Sigmoid colon (tissue), 7 donors: ENCODE data around the gene SULT2A1. TPM values are rescaled to one million over a fixed set of nuclear protein-coding genes. Genes with fewer than 3 reads are reported as not detected.

Experiments used
- DNase-seq: peaks from one replicate; pipeline ENCODE4 v3.0.0-alpha.2; 2019
- H3K27ac ChIP-seq, 4 donors: fragments of 200-600 bp; sonication (generic); one replicate each; pipeline ENCODE4 v1.5.1; 2016 to 2019; ENCODE audit warnings: mild to moderate bottlenecking in 1 of 4
- H3K27me3 ChIP-seq, 3 donors: fragments of 200-600 bp; sonication (generic); one replicate each; pipeline ENCODE4 v1.5.1; 2019; ENCODE audit warnings: mild to moderate bottlenecking in 1 of 3
- H3K36me3 ChIP-seq, 4 donors: fragments of 200-600 bp; sonication (generic); one replicate each; pipeline ENCODE4 v1.5.1; 2016 to 2019
- H3K4me1 ChIP-seq, 4 donors: fragments of 200-600 bp; sonication (generic); one replicate each; pipeline ENCODE4 v1.5.1; 2017 to 2019
- H3K4me3 ChIP-seq, 4 donors: fragments of 200-600 bp; sonication (generic); one replicate each; pipeline ENCODE4 v1.5.1; 2017 to 2019; ENCODE audit warnings: mild to moderate bottlenecking in 2 of 4, moderate library complexity in 1 of 4
- H3K9me3 ChIP-seq, 4 donors: fragments of 200-600 bp in 3 of 4; sonication (generic) in 3 of 4; one replicate each; pipeline versions ENCODE4 v1.5.1 to v1.6.1; 2013 to 2019
- EP300 ChIP-seq, 4 donors: sonication (generic); formaldehyde crosslinking; IDR thresholded peaks; one replicate each; pipeline ENCODE4 v1.6.1; 2017; ENCODE audit warnings: antibody characterized with exemption in 4 of 4
- POLR2A ChIP-seq, 2 donors: fragments of 450-650 bp; IDR thresholded peaks; one replicate each; pipeline ENCODE4 v1.6.1; 2016; ENCODE audit warnings: antibody characterized with exemption in 2 of 2, mild to moderate bottlenecking in 2 of 2, moderate library complexity in 2 of 2
- POLR2AphosphoS5 ChIP-seq, 4 donors: sonication (generic); formaldehyde crosslinking; IDR thresholded peaks; one replicate each; pipeline ENCODE4 v1.6.1; 2017; ENCODE audit warnings: antibody characterized with exemption in 4 of 4
- WGBS, 2 donors: extraction: QIAGEN DNeasy Blood & Tissue Kit; methylation state at CpG; one replicate each; pipeline ENCODE4 v1.1.7; 2013; 5-methylcytosine and 5-hydroxymethylcytosine counted together
- intact Hi-C: fragments of 100-400 bp; cut with DNase I; formaldehyde crosslinking; loops from one replicate; pipeline ENCODE4 v1.15.1; 2023
- polyA plus RNA-seq, 3 donors: library from polyadenylated mRNA; stranded (reverse); fragments of 200-250 nt; gene quantifications; one replicate each; pipeline ENCODE4 v1.2.3, GENCODE V29; 2013
- total RNA-seq, 4 donors: library from RNA; depleted of rRNA; stranded (reverse); fragments of >200 nt; gene quantifications; one replicate each; pipeline ENCODE4 v1.1.0, GENCODE V29; 2016
- TF ChIP-seq, protein P1 (sequence below), 4 experiments: fragments of 450-650 bp in 3 of 4; fragments of 200-600 bp in 1 of 4; IDR thresholded peaks; one replicate each; pipeline ENCODE4 v1.5.1; 2016 to 2019; ENCODE audit warnings: antibody characterized with exemption in 4 of 4, mild to moderate bottlenecking in 3 of 4, moderate library complexity in 2 of 4
- donor health status: healthy with polysubstance abuse.
- donor health status: Bipolar disorder and iron deficiency.
- donor health status: healthy.

Gene SULT2A1
- total and polyA plus RNA-seq, 7 donors, result 0.07 to 0.23 TPM; not detected in 5

DNA sequence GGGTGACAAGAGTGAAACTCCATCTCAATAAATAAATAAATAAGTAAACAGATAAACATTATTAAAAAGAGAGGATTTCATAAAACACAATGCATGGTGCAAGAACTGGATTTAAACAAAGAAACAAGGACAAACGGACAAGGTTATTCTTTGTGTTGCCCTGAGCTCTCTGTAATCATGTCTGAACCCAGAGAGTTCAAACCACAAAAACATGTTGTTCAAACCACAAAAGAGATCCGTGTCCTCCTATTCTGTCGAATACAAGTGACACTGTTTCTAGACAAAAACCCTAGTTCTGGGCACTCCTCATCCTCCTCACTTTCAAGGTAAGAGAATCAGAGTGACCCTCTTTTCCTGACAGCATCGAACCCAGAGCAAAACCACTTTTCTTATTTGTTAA lies 31.7 kb downstream of the SULT2A1 start:
- Histone ChIP-seq H3K27me3 (peaks cover 10 to 57% (median 10%) of the 10 kb centered on the region in 3 donors), H3K9me3 (no peaks in the 10 kb centered on the region), H3K4me3 (no peak overlapping the region), H3K27ac (no peak overlapping the region), H3K4me1 (peaks cover 0 to 4% (median 0%) of the 10 kb centered on the region in 4 donors), H3K36me3 (no peaks in the 10 kb centered on the region)
- 50 to 64% methylated on average over 4 of the region's 4 CpGs for WGBS, 2 donors
- intact Hi-C loops, result no loop called here
- TF ChIP-seq POLR2AphosphoS5 (IDR thresholded peaks at IDR 0.05) (no peak), POLR2A (IDR thresholded peaks at IDR 0.05) (no peak), EP300 (IDR thresholded peaks at IDR 0.05) (no peak)
- TF ChIP-seq, protein P1, sequence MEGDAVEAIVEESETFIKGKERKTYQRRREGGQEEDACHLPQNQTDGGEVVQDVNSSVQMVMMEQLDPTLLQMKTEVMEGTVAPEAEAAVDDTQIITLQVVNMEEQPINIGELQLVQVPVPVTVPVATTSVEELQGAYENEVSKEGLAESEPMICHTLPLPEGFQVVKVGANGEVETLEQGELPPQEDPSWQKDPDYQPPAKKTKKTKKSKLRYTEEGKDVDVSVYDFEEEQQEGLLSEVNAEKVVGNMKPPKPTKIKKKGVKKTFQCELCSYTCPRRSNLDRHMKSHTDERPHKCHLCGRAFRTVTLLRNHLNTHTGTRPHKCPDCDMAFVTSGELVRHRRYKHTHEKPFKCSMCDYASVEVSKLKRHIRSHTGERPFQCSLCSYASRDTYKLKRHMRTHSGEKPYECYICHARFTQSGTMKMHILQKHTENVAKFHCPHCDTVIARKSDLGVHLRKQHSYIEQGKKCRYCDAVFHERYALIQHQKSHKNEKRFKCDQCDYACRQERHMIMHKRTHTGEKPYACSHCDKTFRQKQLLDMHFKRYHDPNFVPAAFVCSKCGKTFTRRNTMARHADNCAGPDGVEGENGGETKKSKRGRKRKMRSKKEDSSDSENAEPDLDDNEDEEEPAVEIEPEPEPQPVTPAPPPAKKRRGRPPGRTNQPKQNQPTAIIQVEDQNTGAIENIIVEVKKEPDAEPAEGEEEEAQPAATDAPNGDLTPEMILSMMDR (IDR thresholded peaks at IDR 0.05), result no peak
- DNase-seq, result no peak

DNA sequence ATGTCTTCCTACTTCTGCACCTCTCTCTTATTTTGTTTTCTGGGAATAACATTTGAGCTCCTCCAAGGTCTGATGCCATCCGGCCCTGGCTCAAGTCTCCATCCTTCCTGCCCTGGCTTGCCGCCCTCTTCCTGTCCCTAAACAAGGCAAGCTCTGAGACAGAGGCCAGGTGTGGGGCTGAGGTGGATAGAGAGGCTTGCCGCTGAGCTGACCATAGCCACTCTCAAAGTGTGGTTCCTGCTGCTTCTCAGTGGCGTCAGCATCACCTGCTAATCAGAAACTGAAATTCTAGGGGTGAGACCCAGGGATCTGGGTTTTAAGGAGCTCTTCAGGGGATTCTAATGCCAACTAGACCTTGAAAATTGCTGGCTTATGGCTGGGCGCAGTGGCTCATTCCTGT lies 33.1 kb downstream of the SULT2A1 start:
- Histone ChIP-seq H3K36me3 (no peaks in the 10 kb centered on the region), H3K4me1 (peaks cover 0 to 9% (median 0%) of the 10 kb centered on the region in 4 donors), H3K27ac (no peak overlapping the region), H3K9me3 (no peaks in the 10 kb centered on the region), H3K27me3 (peaks cover 10 to 63% (median 23%) of the 10 kb centered on the region in 3 donors), H3K4me3 (no peak overlapping the region)
- intact Hi-C loops, result no loop called here
- WGBS, 2 donors, result 70 to 73% methylated on average over 5 of the region's 5 CpGs
- TF ChIP-seq, protein P1 (IDR thresholded peaks at IDR 0.05), result no peak
- TF ChIP-seq EP300 (IDR thresholded peaks at IDR 0.05) (no peak), POLR2A (IDR thresholded peaks at IDR 0.05) (no peak), POLR2AphosphoS5 (IDR thresholded peaks at IDR 0.05) (no peak)
- no peak for DNase-seq

DNA sequence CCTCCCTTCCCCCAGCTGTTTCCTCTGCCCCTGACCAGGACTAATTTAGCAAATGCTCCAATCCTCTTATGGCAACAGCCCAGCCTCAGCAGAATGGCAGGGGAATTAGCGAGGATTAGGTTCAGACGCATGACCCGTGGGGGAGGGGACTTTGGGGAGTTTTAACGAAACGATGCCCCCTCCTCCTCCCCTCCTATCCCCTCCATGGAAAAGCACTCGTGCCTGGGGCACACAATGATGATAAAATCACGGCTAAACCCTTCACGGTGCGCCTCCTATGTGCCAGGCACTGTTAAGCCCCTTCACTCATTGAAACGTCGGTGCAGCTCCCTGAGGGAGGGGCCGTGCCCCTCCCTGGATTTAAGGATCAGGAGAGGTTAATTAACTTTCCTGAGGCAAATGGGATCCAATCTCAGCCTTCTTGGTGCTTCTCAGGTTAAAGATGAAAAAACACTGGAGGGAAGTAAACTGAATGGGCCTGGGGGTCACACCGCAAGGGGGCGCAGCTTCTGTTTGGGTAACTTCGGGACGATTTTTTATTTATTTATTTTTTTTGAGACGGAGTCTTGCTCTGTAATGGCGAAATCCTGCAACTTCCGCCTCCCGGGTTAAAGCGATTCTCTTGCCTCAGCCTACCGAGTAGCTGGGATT lies 37.2 kb downstream of the SULT2A1 start:
- intact Hi-C loops, result no loop called here
- WGBS, 2 donors, result 6 to 8% methylated on average over 22 of the region's 22 CpGs
- H3K4me3 ChIP-seq, result no peak overlapping the region
- H3K9me3 ChIP-seq, result no peaks in the 10 kb centered on the region
- TF ChIP-seq POLR2A (IDR thresholded peaks at IDR 0.05) (no peak), EP300 (IDR thresholded peaks at IDR 0.05) (no peak), POLR2AphosphoS5 (IDR thresholded peaks at IDR 0.05) (no peak)
- TF ChIP-seq, protein P1 (IDR thresholded peaks at IDR 0.05), result peak in 2 of 4 experiments; percentile 9 to 18
- peaks cover 0 to 9% (median 0%) of the 10 kb centered on the region in 4 donors for H3K4me1 ChIP-seq
- H3K27ac ChIP-seq, result no peak overlapping the region
- H3K27me3 ChIP-seq, result peaks cover 10 to 69% (median 23%) of the 10 kb centered on the region in 3 donors
- no peak for DNase-seq
- no peaks in the 10 kb centered on the region for H3K36me3 ChIP-seq

DNA sequence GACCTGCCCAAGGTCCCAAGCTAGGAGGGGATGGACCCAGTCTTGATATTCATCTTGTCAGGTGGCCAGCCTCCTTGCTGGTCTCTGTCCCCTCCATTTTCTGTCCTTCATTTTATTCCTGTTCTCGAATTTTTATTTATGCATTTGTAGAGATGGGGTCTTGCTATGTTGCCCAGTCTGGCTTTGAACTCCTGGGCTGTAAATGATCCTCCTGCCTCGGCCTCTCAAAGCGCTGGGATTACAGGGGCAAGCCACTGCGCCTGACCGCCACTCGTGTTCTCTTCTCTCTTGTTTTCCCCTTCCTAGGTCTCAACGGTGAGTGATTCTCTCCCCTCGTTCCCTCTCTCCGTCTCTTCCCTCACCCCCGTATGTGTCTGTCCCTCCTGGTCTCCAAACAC lies 37.7 kb downstream of the SULT2A1 start:
- H3K9me3 ChIP-seq, result no peaks in the 10 kb centered on the region
- peaks cover 8 to 64% (median 22%) of the 10 kb centered on the region in 3 donors for H3K27me3 ChIP-seq
- no peak for DNase-seq
- no peaks in the 10 kb centered on the region for H3K36me3 ChIP-seq
- no peak overlapping the region for H3K27ac ChIP-seq
- H3K4me3 ChIP-seq, result no peak overlapping the region
- H3K4me1 ChIP-seq, result peaks cover 0 to 9% (median 0%) of the 10 kb centered on the region in 4 donors
- intact Hi-C loops, result no loop called here
- TF ChIP-seq, protein P1 (IDR thresholded peaks at IDR 0.05), result no peak
- TF ChIP-seq EP300 (IDR thresholded peaks at IDR 0.05), result no peak
- no peak for TF ChIP-seq POLR2A (IDR thresholded peaks at IDR 0.05)
- TF ChIP-seq POLR2AphosphoS5 (IDR thresholded peaks at IDR 0.05), result no peak
- WGBS, 2 donors, result 62 to 63% methylated on average over 10 of the region's 10 CpGs
